Smooth muscle cell of the umbilical artery (primary cell): ENCODE results near the gene DYNC1LI1. TPM values are rescaled to one million over a fixed set of nuclear protein-coding genes. Genes with fewer than 3 reads are reported as not detected.

Source experiments
- total RNA-seq: library from RNA; depleted of rRNA; stranded (reverse); fragments of >200 nt; gene quantifications from 2 replicates; pipeline ENCODE4 v1.2.3, GENCODE V29; 2014

The DYNC1LI1 gene
- 24.1 and 41.0 TPM in 2 replicates for total RNA-seq

DNA sequence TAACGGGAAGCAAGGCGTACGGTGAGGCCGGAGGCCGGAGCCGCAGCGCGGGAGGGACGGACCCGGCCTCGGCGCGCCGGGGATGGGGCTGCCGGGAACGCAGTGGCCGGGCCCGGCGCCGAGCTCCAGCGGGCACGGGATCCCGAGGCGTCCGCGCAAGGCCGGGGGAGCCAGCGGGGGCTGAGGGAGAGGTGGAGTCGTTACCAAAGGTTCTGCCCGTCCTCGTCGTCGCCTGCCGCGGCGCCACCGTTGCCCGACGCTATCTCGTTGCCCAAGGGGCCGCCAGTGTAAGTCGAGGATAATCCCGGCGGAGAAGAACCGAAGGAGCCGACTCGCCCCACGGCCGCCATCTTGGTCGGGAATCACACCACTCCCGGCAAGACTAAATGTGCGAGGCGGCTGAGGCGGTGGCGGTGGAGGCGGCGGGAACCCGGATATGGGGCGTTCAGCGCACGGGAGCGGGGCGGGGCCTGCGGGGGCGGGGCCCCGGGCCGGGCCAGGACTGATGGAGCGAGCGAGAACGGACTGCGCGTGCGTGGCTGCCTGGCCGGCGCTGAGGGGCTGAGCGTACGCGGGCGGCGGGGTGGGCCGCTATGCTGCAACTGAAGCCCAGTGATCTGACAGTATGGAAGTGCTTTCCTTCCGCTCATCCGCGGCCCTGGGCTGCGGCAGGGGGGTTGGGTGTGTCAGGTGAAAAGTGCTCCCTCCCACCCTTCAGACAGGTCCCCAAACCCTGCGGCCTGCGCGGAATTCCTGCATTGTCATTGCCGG lies at the start of gene DYNC1LI1:
Gene DYNC1LI1, minus strand, starts transcription at position 438 of the 771 bp plus-strand sequence. Its CDS starts 88 bp downstream, at position 350.

GRCh38 chr3:32502118-32502945 lies 68.3 kb downstream of the DYNC1LI1 start, which contains the start of gene CMTM6:
CMTM6 (minus strand) TSS chr3:32502852; CDS start chr3:32502745, 107 bp downstream.

Other genes with a start within 250 kb of the DYNC1LI1 start
- gene CMTM7, start 179.0 kb downstream of the DYNC1LI1 start, total RNA-seq = 1.8 and 7.2 TPM in 2 replicates
- 75.3 and 114 TPM in 2 replicates for gene CMTM6, start 68.0 kb downstream of the DYNC1LI1 start, total RNA-seq
- 14.6 and 29.2 TPM in 2 replicates for gene CNOT10, start 114.3 kb upstream of the DYNC1LI1 start, total RNA-seq
- gene TRIM71, start 247.1 kb upstream of the DYNC1LI1 start, total RNA-seq = not detected in 2 replicates